ENCODE measurements around the gene NCBP3.
"Not testable (repeated sequence)": the region's sequence is repeated elsewhere in the genome, so short reads cannot be mapped to it uniquely, and the experiment has no call there.

Gene NCBP3

DNA sequence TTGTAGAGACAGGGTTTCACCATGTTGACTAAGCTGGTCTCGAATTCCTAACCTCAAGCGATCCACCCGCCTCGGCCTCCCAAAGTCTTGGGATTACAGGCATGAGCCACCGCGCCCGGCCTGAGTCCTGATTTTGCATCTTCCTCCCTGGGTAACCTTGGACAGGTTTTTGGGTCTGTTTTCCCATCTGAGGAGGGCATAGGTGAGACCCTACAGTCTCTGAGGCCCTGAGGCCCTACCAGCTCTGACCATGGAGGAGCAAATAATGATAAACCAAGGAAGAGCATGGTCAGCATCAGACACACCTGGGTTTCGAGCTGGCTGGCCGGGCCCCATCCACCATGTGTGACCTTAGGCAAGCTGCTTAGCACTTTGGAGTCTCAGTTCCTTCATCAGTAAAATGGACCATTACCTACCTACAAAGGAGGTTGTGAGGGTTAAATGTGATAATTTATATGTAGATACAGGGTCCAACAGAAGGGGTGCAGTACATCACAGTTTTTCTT is 1.2 kb upstream of the NCBP3 start:
- no peak for DNase-seq (ENCODE audit: low spot score)

DNA sequence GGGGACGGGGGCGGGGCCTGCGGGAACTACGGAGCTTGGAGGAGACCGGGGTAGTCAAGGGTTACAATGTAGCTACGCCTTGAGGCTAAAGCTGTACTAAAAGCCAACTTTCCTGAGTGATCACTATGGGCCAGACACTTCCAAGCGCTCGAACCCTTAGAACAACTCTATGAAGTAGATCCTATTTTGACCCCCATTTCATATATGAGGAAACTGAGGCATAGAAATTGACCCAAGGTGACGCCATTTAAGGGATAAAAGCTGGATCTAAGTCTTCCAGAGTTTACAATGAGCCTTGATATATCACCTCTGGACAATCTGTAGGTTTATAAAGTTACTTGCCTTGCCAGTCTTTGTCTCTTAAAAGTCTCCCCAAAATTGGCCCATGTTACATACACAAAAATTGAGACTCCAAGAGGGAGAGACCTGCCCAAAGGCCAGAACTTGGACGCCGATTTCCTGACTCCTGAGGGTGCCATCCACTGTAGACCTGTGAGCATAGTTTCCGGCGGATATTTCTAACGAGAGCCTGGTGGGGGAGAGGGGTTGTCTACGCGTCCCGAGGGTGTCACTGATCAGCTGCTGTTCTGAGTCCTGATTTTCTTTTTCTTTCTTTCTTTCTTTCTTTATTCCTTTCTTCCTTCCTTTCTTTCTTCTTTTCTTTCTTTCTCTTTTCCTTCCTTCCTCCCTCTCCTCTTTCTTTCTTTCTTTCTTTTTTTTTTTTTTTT is 555 bp upstream of the NCBP3 start:
- no peak for DNase-seq (ENCODE audit: low spot score)

DNA sequence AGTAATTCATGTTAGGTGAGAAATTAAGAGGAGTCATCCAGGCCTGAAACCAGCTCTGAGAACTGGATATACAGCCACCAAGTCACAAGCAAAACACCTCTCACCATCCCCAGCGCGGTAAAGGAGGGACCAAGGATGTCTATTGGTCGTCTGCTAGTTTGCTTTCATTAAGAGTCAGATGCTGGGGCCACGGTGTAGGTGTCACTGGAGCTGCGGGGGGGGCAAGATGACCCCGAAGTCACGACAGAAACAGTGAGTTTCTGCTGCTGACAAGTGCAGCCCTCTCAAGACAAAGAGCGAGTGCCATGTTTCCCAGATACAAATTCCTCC is 790 bp downstream of the NCBP3 start:
- DNase-seq (ENCODE audit: low spot score), result no peak

DNA sequence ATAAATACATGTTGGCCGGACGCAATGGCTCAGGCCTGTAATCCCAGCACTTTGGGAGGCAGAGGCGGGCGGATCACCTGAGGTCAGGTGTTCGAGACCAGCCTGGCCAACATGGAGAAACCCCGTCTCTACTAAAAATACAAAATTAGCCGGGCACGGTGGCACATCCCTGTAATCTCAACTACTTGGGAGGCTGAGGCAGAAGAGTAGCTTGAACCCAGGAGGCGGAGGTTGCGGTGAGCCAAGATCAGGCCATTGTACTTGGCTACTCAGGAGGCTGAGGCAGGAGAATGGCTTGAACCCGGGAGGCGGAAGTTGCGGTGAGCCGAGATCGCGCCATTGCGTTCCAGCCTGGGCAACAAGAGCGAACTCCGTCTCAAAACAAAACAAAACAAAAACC is 1.5 kb downstream of the NCBP3 start:
- not testable (repeated sequence) for DNase-seq (ENCODE audit: low spot score)

DNA sequence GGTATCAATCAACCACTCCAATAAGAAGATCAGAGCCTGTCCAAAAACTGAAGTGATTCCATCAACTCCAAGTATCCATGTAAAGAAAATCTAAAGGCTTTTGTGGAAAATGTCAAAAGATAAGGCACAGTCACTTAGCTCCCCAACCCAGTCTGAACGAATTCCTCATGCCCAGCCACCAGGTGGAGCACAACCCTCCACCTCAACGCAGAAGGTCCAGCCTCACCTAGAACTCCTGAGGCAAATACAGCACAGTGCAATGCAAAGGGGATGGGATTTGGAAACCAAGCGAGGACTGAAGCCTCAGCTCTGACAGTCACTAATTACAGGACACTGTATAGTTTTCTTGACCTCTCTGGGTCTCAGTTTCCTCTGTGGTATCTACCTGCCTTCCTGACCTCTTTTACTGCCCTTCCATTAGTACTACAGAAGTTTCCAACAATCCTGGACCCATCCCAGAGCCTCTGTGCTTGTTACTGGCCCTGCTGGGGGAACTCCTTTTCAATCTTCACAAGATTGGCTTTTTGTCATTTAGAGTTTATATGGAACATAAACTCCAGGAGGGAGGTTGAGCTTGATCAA is 2.0 kb downstream of the NCBP3 start:
- DNase-seq (ENCODE audit: low spot score), result no peak

DNA sequence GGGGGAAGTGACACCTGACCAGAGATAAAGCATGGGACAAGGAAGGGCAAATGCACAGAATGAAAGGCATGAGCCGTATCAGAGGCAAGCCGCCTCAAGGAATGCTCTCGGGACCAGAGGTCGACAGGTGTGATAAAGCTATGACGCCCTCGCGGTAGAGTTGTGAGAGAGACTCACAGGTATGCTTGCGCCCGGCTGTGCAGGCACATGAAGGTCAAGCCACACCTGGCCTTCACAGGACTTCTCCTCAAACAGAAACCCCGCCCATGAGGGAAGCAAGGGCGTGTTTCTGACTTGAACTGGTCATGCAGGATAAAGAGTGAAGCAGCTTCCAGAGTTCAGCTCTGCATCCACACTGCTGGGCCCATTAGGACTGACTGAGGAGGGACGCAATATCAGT is 7.8 kb downstream of the NCBP3 start:
- no peak for DNase-seq (ENCODE audit: low spot score)

DNA sequence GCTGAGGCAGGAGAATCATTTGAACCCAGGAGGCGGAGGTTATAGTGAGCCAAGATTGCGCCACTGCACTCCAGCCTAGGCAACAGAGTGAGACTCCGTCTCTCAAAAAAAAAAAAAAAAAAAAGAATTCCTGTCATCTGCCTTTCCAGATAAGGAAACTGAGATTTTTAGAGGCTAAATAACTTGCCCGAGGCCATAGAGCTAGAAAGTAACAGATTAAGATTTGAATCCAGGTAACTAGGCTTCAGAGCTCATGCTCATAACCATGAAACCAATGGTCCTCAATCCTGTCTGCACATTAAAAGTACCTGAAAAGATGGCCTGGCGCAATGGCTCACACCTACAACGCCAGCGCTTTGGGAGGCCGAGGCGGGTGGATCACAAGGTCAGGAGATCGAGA is 9.5 kb downstream of the NCBP3 start:
- no peak for DNase-seq (ENCODE audit: low spot score)

DNA sequence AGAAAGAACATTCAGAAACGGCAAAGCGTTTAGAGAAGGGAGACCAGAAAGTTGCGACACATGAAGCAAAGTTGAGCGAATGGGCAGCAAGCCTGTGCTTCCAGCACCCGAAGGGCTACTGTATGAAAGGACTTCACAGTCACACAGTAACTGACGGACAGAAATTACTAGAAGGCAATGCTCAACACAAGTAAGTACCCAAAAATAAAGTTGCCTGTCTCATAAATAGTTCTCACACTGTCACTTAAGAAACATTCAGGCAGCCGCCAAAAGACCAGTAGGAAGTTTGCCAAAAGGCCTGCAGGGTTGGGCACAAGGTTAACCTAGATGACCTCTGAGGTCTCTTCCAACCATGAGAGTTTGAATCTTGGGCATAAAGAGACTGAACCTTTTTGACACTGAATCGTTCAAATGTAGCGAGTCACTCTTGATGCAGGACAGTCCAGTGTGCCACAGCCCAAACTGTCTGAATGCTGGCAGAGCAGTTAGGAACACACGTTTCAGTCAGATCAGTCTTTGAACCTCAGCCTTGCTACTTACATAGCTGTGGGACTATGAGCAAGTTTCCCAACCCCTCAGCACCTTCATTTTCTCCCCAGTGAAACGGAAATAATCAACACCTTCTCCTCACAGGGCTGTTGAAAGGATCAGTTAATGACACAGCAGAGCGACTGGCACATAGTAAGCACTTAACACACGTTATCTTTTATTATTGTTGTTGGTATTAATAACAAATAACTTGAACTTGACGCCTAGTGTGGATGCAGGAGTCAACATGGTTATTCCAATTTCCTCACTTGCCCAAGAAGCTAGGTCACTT is 10.4 kb downstream of the NCBP3 start:
- no peak for DNase-seq (ENCODE audit: low spot score)

DNA sequence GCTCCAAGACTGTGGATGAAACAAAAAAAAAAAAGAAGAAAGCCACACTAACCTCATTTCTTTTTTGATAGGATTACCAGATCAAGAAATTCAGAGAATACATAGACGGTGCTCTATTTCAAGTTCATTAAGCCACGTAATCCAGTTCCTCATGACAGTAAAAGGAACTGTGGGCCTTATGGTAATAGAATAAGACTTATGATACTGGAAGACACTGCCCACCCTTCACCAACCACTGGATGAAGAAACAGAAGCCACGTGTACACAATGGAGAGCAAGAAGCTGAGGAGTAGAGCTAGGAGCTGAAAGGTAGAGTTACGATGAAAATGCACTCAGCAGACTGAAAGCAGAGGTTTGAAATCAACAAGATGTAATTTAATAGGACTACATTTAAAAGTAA is 11.2 kb downstream of the NCBP3 start:
- DNase-seq (ENCODE audit: low spot score), result no peak

DNA sequence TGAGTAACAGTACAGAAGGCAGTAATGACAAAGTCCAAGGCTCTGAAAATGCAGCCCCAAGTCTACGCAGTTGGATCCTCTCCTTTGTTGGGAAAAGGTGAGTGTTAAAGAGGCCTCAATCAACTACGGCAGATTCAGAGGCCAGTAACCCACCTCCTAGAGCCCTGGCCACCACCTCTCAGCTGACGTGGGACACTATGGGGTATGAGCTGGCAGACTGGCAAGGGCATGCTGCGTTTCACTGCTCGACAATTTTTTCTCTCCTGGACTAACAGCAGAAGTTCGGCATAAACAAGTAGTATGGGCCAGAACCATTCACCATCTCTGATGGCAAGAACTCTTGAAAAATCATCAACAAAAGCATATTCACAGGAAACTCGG is 17.2 kb downstream of the NCBP3 start:
- no peak for DNase-seq (ENCODE audit: low spot score)

DNA sequence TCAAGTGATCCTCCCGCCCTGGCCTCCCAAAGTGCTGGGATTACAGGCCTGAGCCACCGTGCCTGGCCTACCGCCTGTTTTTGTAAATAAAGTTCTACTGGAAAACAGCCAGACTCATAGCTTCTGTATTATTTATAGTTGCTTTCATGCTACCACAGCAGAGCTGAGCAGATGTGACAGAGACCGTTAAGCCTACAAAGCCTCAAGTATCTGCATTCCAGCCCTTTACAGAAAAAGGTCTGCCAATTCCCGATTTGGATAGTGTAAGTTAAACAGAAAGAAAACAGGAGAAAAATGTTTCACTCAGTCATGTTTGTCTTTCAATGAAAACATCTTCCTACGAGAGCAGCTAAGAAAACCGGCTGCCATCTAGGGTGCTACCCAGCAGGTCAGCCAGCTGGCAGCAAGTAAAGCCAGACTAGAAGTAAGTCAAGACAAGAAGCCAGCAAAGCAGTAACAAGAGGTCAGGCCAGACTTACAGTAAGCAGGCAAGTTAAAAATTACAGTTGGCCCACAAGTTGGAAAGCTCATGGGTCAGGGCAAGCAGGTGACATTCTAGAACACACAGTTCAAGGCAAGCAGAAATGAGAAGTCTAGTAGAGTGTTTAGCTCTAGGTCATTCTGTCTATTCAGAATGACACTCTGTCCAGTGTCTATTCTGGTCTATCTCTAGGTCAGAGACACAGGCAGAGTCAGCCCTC is 17.7 kb downstream of the NCBP3 start:
- no peak for DNase-seq (ENCODE audit: low spot score)

DNA sequence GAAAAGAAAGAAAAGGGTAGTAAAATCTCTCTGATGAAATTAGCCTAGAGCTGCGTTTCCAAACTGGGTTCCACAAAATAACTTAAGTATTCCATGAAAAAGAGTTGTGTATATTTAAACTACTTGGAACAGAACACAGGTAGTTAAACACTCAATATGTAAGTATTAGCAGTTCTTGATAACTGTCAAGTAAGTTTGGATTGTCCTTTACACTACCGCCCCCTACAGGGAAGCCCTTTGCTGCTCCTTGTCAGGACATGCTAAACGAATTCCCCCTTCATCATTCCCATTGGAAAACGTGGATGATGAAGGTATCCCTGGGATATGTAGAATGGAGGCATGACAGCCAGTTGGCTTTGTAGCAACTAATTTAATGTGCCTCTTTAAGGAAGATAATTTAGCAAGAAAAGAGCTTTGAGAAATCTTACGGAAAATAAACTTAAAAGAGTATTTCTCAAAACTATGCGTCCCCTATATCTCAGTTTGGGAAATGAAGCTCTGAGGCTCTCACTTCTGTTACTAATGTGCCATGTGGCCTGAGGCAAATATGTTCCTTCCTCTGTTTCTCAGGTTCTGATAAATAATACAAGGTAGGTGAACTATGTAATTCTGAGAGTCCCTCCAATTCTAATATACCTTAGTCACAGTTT is 18.8 kb downstream of the NCBP3 start:
- peak; percentile 63 for DNase-seq (ENCODE audit: low spot score)

DNA sequence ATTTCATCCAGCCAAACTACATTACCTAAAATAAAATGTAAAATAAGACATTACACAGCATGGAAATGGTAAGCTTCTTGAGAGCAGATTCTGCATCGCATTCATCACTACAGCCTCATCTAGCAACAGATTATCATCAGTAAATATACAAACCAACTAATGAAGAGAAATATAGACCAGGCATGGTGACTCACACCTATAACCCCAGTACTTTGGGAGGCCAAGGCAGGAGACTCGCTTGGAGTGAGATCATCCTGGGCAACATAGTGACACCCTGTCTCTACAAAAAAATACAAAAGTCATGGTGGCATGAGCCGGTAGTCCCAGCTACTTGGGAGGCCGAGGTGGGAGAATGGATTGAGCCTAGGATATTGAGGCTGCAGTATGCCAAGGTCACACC is 19.9 kb downstream of the NCBP3 start:
- DNase-seq (ENCODE audit: low spot score), result no peak

DNA sequence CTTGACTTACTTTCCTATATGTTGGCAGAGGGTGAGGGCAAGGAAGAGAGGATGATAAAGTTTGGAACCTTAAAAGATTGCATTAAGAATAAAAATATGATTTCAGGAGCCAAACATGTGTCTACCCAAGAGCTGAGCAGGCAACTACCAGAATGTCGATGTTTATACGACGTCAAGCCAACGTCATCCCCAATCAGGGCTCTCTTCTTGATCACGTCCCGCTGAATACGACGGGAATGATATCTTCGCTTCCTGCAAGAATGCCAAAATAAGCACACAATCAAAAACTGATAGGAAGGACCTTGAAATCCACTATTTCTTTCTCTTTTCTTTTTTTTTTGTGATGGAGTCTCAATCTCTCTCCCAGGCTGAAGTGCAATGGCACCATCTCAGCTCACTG is 24.9 kb downstream of the NCBP3 start:
- DNase-seq (ENCODE audit: low spot score), result no peak

DNA sequence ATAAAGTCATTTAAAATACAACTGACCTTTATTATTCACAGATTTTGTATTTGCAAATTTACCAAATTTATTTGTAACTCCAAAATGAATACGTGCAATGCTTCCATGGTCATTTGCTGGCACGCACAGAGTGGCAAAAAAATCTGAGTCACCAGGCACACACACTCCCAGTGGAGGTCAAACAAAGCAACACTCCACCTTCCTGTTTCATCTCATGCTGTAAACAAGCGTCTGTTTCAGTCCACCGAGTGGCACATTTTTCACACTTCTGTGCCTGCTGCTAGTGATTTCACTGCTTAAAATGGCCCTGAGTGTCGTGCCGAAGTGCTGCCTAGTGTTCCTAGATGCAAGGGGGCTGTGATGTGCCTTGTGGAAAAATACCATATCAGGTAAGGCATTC is 27.3 kb downstream of the NCBP3 start:
- DNase-seq (ENCODE audit: low spot score), result no peak

DNA sequence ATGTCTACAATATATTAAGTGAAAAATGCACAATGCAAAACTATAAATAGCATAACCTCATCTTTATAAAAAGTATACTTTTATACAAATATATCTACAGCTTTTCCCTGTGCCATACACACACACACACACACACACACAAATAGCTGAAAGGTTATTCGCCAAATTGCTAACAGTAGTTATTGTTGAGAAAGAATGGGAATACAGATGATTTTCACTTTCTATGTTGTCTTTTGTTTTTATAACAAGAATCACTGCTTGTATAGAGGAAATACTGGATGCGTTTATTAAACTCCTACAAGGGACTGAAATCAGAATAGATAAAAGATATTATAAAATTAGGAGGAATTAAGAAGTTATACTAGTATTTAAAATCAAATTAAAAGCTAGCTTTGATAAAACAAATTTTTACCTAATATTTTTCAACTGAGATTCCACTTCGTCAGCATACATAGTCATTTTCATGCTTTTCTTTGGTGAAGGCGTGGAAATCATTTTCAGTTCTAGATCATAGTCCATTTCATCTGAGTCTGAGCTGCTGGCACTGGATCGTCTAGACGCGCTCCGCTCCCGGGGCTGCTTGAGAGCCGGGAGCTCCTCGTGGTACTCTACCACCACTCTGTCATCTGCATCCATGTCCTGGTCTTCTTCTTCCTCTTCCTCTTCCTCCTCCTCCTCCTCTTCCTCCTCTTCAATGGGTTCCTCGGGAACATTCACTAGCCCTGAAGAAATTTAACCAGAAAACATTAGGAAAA is 28.0 kb downstream of the NCBP3 start:
- DNase-seq (ENCODE audit: low spot score), result peak; percentile 20

DNA sequence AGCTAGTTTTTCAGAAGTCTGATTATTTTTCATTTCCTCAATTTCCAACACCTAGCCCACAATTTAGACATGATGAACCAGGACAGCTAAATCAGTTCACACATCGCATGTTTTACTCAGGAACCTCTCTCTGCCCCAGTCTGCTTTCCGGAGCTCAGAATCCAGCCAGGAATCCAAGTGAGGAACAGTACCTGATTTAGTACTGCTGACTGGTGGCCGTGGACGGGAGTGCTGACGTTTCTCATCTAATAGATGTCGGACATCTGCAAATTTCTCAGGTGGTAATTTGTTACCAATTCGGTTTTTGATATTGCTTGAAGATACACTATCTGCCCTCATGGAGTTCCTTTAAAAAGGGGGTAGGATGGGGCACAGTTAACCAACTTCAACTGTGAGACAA is 30.1 kb downstream of the NCBP3 start:
- no peak for DNase-seq (ENCODE audit: low spot score)

DNA sequence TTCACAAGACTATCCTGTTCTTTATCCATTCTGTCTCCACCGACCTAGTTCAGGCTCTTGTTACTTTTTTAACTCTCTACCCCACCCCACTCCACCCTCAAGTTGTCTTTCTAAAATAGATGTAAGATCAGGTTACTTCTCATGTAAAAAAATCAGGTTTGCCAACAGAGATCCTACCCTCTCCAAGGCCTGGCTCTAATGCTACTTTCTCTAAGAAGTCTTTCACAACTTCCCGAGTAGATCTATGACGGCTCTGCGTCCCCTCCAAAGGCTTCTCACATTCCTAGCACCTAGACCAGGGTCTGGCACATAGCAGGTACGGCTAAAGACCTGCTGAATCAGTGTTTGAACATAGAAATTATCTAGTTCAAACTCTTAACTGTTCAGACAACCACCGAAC is 30.9 kb downstream of the NCBP3 start:
- DNase-seq (ENCODE audit: low spot score), result no peak

DNA sequence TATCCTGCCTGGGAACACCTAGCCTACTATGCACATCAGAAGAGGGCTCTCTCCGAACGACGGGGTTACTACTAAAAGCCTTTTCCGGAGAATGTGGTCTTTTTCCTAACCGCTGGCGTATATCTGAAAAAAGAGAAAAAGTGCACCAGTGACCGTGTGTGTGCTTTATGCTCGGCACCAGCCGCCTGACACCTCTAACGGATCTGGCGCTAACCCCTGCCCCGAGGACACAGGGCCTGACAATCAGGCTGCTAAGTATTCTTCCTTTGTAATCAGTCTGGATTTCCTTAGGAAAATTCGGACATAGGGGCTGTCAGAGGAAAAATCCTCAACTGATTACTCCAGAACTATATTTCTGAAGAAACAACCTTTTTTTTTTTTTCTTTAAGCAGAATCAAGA is 31.7 kb downstream of the NCBP3 start:
- no peak for DNase-seq (ENCODE audit: low spot score)

DNA sequence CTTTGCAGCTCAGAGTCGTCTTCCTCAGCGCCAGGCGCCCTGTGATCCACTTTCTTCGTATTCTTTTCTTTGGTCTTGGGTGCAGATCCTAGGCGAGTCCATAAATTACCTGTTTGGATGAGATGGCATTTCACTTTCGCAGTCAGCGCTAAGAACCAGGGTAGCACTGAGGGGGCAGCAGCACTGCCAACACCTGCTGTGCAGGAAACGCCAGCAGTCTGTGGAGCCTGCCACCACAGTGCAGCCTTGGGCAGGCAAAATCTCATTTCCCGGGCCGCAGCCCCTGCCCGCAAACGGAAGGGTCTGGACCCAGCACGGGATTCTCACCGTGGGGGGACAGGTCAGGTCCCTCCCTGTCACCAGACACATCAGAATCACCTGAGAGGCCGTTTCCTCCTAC is 32.9 kb downstream of the NCBP3 start:
- no peak for DNase-seq (ENCODE audit: low spot score)

DNA sequence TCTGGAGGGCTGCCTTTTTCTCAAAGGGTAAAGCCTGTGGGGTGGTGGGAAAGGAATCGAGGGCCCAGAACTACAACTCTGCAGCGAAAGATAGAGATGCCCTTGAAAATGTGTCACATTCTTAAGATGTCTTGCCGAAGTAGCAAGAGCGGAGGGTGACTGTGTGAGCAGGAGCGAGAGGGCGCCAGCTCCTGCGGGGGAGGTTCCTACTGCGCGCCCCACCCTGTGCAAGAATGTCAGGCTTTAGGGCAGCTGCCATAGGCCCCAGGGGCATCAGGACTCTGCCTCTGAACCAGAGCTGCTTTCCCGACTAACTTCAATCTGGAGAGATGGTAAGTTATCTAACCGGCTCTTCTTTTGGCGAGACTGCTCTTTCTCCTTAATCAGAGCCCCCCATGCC is 33.3 kb downstream of the NCBP3 start:
- DNase-seq (ENCODE audit: low spot score), result no peak

Measured in putamen (tissue), 1 donor.